DMS153 treated with DMSO at 0.1 percent for 48 hours (cell line): ENCODE measurements around the gene FGA.

ENCODE experiments used
- DNase-seq: peaks from one replicate; lab custom pipeline; 2025; ENCODE audit not compliant: unreplicated experiment; lab: John Stamatoyannopoulos, UW

FGA gene

GRCh38 chr4:154590329-154591006 lies at the start of gene FGA:
FGA (minus strand) TSS chr4:154590742; CDS start chr4:154590687, 55 bp downstream.
- DNase-seq = no peak

GRCh38 chr4:154634058-154634457 lies 43.5 kb upstream of the FGA start:
- DNase-seq = no peak

GRCh38 chr4:154631828-154632227 lies 41.3 kb upstream of the FGA start:
- DNase-seq = no peak

GRCh38 chr4:154630324-154630723 lies 39.8 kb upstream of the FGA start:
- DNase-seq = no peak

DNA sequence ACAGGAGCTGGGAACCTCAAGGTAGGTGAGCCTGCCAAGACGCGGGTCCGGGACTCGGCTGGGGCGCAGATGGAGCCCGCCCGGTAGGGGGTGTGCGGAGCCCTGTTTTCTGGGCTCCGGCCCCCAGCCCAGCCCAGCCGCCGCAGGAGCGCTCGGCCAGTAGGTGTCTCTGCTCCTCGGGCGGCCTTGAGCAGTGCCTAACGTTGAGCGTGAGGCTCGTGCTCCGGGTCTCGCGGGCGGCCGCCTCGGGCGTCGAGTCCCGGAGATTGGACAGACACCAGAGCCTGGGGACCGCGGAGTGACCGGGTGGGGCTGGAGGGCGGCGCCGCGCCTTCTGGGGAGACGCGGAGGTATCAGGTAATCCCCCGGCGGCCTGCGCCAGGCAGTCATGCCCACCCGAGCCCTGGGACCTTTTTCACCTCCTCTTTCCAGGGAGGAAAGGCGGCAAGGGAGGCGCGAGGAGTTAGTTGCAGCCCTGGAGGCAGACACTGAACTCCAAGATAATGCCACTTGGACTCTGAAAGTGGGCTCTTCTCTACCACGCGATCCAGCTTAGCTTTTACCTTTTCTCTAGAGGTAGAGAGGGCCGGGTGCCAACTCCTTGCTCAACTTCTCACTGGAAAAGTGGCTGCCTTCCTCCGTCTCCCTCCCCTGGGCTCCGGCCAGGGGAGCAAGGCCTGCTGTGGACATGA lies 36.4 kb upstream of the FGA start:
- DNase-seq = no peak

GRCh38 chr4:154625971-154626370 lies 35.4 kb upstream of the FGA start:
- no peak for DNase-seq

DNA sequence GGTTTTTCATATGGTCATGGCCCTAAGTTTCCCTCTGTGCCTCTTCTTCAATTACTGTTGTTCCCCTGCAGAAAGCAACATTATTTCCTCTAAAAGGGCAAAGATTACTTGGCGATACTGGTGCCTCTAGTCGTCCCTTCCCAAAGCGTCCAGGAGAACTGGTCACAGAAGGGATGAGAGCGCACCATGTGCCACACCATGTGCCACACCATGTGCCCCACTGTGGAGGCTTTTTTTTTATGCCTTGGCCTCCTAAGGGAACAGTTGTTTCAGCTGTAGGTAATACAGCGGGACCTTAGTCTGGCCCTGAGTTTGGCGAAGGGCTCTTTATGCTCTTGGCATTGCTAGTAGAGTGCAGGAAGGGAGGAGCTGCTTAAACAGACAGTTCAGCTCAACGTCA lies 33.5 kb upstream of the FGA start:
- DNase-seq = no peak

- DNase-seq = no peak
Observed at GRCh38 chr4:154623436-154623835, 32.9 kb upstream of the FGA start.

- peak; percentile 2 for DNase-seq
Observed at GRCh38 chr4:154622598-154622997, 32.1 kb upstream of the FGA start.

GRCh38 chr4:154620111-154620510 lies 29.6 kb upstream of the FGA start:
- DNase-seq = no peak

- DNase-seq = peak; percentile 4
Observed at GRCh38 chr4:154618708-154619315, 28.3 kb upstream of the FGA start.

- no peak for DNase-seq
Observed at GRCh38 chr4:154617820-154618317, 27.3 kb upstream of the FGA start.

GRCh38 chr4:154616731-154617130 lies 26.2 kb upstream of the FGA start:
- no peak for DNase-seq

GRCh38 chr4:154616287-154616686 lies 25.7 kb upstream of the FGA start:
- no peak for DNase-seq

DNA sequence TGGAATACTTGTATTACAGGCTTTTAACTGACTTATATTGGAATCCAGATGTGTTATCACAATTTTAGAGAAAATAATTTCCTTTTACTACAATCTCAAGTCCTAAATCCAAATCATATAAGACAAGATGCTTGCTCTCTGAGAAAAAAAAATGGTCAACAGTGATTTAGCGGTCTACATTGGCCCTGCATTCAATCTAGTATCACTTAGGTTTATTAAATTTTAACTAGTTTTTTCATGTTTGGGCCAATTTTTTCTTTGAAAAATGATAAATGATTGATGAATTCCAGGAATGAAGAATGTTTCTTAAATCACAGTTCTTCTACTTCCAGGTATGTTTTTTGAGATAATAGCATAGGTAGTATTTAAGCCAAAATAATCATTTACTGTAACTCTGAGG lies 24.7 kb upstream of the FGA start:
- DNase-seq = no peak

GRCh38 chr4:154614306-154614705 lies 23.8 kb upstream of the FGA start:
- no peak for DNase-seq

DNA sequence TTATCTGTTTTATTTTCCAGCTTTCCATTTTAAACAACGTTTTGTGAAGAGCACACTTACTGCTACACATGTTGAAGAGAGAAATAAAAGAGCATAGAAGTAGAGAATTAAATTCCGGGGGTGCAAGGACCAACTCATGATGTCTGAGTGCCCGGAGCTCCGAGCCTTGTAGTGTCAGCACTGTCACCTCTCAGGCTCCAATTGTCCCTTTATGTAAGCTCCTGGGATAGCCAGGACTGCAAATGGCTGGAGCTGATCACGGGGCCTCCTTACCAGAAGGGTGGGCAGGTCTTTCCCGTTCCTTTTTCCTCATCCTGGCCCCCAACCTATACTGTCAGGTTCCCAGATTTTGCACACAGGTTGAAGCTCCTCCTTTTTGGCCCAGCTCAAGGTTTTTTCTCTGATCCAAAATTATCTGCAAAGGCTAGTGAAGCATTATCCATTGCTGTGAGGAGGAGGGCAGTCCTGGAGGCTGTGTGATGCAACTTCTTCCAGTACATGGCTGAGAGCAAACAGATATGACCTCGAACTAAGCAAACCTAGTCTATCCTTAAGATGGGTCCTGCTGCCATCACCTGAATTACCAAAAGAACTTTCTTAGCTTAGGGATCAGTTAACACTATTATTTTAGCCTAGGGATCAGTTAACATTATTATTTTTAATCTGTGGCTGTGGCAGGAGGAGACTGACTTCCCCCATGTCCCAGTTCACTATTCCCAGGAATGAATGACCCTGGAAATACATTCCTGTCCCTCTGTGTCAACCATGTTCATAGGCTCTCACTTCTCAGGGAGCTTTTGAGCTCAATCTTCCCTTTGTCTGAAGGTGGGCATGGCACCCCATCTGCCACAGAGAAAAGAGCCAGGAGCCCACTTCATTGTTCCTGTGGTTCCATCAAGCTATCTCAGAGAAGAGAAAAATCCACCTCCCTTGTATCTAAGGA lies 22.2 kb upstream of the FGA start, which contains the start of gene FGG:
Gene FGG, minus strand, starts transcription at position 185 of the 943 bp plus-strand sequence. Its CDS starts 47 bp downstream, at position 138.
- DNase-seq = no peak

GRCh38 chr4:154611833-154612232 lies 21.3 kb upstream of the FGA start:
- no peak for DNase-seq

DNA sequence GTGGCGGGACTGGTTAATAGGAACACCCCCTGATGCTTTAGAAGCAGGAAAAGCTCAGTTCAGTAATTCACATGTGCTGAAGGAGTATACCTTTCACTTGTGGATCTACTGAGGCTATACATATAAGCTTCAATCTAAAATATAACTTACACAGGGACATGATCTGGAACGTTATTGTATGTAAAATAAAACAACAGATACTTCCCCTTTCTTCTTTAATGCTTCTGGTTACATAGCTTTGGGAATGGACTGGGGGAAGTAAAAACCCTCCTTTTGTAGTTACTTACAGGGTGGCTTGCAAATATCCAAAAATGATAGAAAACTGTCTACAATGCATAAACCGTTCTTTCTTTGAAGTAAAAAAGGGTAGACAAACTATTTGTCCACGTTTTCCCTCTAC lies 20.0 kb upstream of the FGA start:
- no peak for DNase-seq

- DNase-seq = no peak
Observed at GRCh38 chr4:154609532-154609931, 19.0 kb upstream of the FGA start.
